ENCODE measurements around the gene CGAS. TPM values are rescaled to one million over a fixed set of nuclear protein-coding genes. Genes with fewer than 3 reads are reported as not detected.
"Not testable (repeated sequence)": the region's sequence is repeated elsewhere in the genome, so short reads cannot be mapped to it uniquely, and the experiment has no call there.

The CGAS gene
- total RNA-seq, 1 donor from 2014 or later: 0.31 TPM

GRCh38 chr6:73400656-73401055 lies 51.4 kb downstream of the CGAS start:
- Mint-ChIP-seq H3K4me3 (ENCODE audit: low read depth) (no peak overlapping the region), H3K27ac (no peak overlapping the region), H3K4me1 (ENCODE audit: low read depth) (peaks cover 5% of the 10 kb centered on the region), H3K9me3 (ENCODE audit: low read depth) (no peaks in the 10 kb centered on the region), H3K36me3 (ENCODE audit: insufficient read depth) (no peaks in the 10 kb centered on the region), H3K27me3 (no peaks in the 10 kb centered on the region)
- DNase-seq (ENCODE audit: low spot score, unreplicated experiment): no peak
- no peak for TF ChIP-seq CTCF (IDR thresholded peaks at IDR 0.05; ENCODE audit: unreplicated experiment)

- H3K4me1 Mint-ChIP-seq (ENCODE audit: low read depth): peaks cover 5% of the 10 kb centered on the region
- H3K27ac Mint-ChIP-seq: no peak overlapping the region
- H3K9me3 Mint-ChIP-seq (ENCODE audit: low read depth): no peaks in the 10 kb centered on the region
- no peaks in the 10 kb centered on the region for H3K36me3 Mint-ChIP-seq (ENCODE audit: insufficient read depth)
- H3K4me3 Mint-ChIP-seq (ENCODE audit: low read depth): no peak overlapping the region
- DNase-seq (ENCODE audit: low spot score, unreplicated experiment): no peak
- no peak for TF ChIP-seq CTCF (IDR thresholded peaks at IDR 0.05; ENCODE audit: unreplicated experiment)
- H3K27me3 Mint-ChIP-seq: peaks cover 8% of the 10 kb centered on the region
These were observed 56.2 kb downstream of the CGAS start for GRCh38 chr6:73395875-73396274.

- Mint-ChIP-seq H3K9me3 (ENCODE audit: low read depth) (no peaks in the 10 kb centered on the region), H3K27me3 (peaks cover 8% of the 10 kb centered on the region), H3K4me3 (ENCODE audit: low read depth) (no peak within 1 kb of the TSS), H3K27ac (no peak within 1 kb of the TSS), H3K36me3 (ENCODE audit: insufficient read depth) (no peaks in the 10 kb centered on the region), H3K4me1 (ENCODE audit: low read depth) (peaks cover 3% of the 10 kb centered on the region)
- no peak for TF ChIP-seq CTCF (IDR thresholded peaks at IDR 0.05; ENCODE audit: unreplicated experiment)
- no peak for DNase-seq (ENCODE audit: low spot score, unreplicated experiment)
These were observed 57.3 kb downstream of the CGAS start, which contains the start of gene DDX43 for GRCh38 chr6:73394577-73395354. DDX43 (plus strand) TSS chr6:73394828; CDS start chr6:73394906, 78 bp downstream.

GRCh38 chr6:73393278-73393677 lies 58.8 kb downstream of the CGAS start:
- no peaks in the 10 kb centered on the region for H3K36me3 Mint-ChIP-seq (ENCODE audit: insufficient read depth)
- H3K27me3 Mint-ChIP-seq: peaks cover 12% of the 10 kb centered on the region
- no peak for DNase-seq (ENCODE audit: low spot score, unreplicated experiment)
- H3K9me3 Mint-ChIP-seq (ENCODE audit: low read depth): no peaks in the 10 kb centered on the region
- no peak overlapping the region for H3K27ac Mint-ChIP-seq
- no peak overlapping the region for H3K4me3 Mint-ChIP-seq (ENCODE audit: low read depth)
- peaks cover 1% of the 10 kb centered on the region for H3K4me1 Mint-ChIP-seq (ENCODE audit: low read depth)
- TF ChIP-seq CTCF (IDR thresholded peaks at IDR 0.05; ENCODE audit: unreplicated experiment): no peak

- peaks cover 17% of the 10 kb centered on the region for H3K27me3 Mint-ChIP-seq
- not testable (repeated sequence) for H3K4me1 Mint-ChIP-seq (ENCODE audit: low read depth); H3K27ac Mint-ChIP-seq; H3K9me3 Mint-ChIP-seq (ENCODE audit: low read depth); DNase-seq (ENCODE audit: low spot score, unreplicated experiment); H3K4me3 Mint-ChIP-seq (ENCODE audit: low read depth); H3K36me3 Mint-ChIP-seq (ENCODE audit: insufficient read depth)
These were observed 59.9 kb downstream of the CGAS start for GRCh38 chr6:73392188-73392587.

GRCh38 chr6:73391675-73392074 lies 60.4 kb downstream of the CGAS start:
- no peak for DNase-seq (ENCODE audit: low spot score, unreplicated experiment)
- no peak overlapping the region for H3K4me3 Mint-ChIP-seq (ENCODE audit: low read depth)

More at GRCh38 chr6:73391675-73392074, 60.4 kb downstream of the CGAS start:
- Mint-ChIP-seq H3K27ac (no peak overlapping the region), H3K4me1 (ENCODE audit: low read depth) (peaks cover 1% of the 10 kb centered on the region), H3K36me3 (ENCODE audit: insufficient read depth) (no peaks in the 10 kb centered on the region), H3K9me3 (ENCODE audit: low read depth) (no peaks in the 10 kb centered on the region), H3K27me3 (peaks cover 17% of the 10 kb centered on the region)
- TF ChIP-seq CTCF (IDR thresholded peaks at IDR 0.05; ENCODE audit: unreplicated experiment): no peak

All from progenitor cell of endocrine pancreas (in vitro differentiated cells).